WTC11 (cell line): ENCODE data around the gene GOLGA5. TPM values are rescaled to one million over a fixed set of nuclear protein-coding genes. Genes with fewer than 3 reads are reported as not detected.

Experiments
- ATAC-seq: fragments of 200-7000 bp; cut with Tn5 transposase; 2 replicates; pipeline ENCODE4 v1.10.0; 2021; ENCODE audit warnings: mild to moderate bottlenecking, moderate library complexity
- CTCF ChIA-PET: fragments of 300-600 bp; sonication (Branson Sonifier 250); formaldehyde crosslinking; loops from one replicate; lab custom pipeline; 2021; ENCODE audit warnings: antibody characterized with exemption; lab: Charles Lee
- POLR2A ChIA-PET: fragments of 350-600 bp; sonication (Branson Sonifier 250); formaldehyde crosslinking; loops from one replicate; lab custom pipeline; 2021; ENCODE audit warnings: antibody characterized with exemption; lab: Charles Lee
- DNase-seq: peaks from one replicate; pipeline ENCODE4 v3.0.0; 2021; ENCODE audit warnings: low spot score
- H3K27ac Mint-ChIP-seq: 2 replicates; pipeline ENCODE4 v1.8.0; 2021; ENCODE audit warnings: mixed read lengths
- H3K27me3 Mint-ChIP-seq: 2 replicates; pipeline ENCODE4 v1.8.0; 2021; ENCODE audit warnings: low read depth, mild to moderate bottlenecking, moderate library complexity, mixed read lengths
- H3K36me3 Mint-ChIP-seq: 2 replicates; pipeline ENCODE4 v1.8.0; 2021; ENCODE audit warnings: mixed read lengths
- H3K4me1 Mint-ChIP-seq: 2 replicates; pipeline ENCODE4 v1.8.0; 2022; ENCODE audit warnings: mixed read lengths
- H3K4me3 Mint-ChIP-seq: 2 replicates; pipeline ENCODE4 v1.8.0; 2021; ENCODE audit warnings: mild to moderate bottlenecking, moderate library complexity, mixed read lengths
- H3K9me3 Mint-ChIP-seq: 2 replicates; pipeline ENCODE4 v1.8.0; 2021; ENCODE audit warnings: mixed read lengths
- ATF3 ChIP-seq: sonication (generic); formaldehyde crosslinking; conservative IDR thresholded peaks from 2 replicates; pipeline ENCODE4 v1.8.1; 2022; ENCODE audit warnings: mild to moderate bottlenecking, missing genetic modification reagents
- ERG ChIP-seq: fragments of 250-450 bp; sonication (Bioruptor Pico); IDR thresholded peaks from 2 replicates; pipeline ENCODE4 v1.8.0; 2021; ENCODE audit warnings: mild to moderate bottlenecking
- ESRRA ChIP-seq: sonication (generic); formaldehyde crosslinking; IDR thresholded peaks from 2 replicates; pipeline ENCODE4 v1.8.1; 2022; ENCODE audit warnings: mild to moderate bottlenecking, missing genetic modification reagents, borderline replicate concordance
- MAX ChIP-seq: sonication (generic); formaldehyde crosslinking; IDR thresholded peaks from 2 replicates; pipeline ENCODE4 v1.8.0; 2022; ENCODE audit warnings: mild to moderate bottlenecking, missing genetic modification reagents
- MXD4 ChIP-seq: fragments of 250-450 bp; sonication (Bioruptor Pico); IDR thresholded peaks from 2 replicates; pipeline ENCODE4 v1.8.0; 2021; ENCODE audit warnings: mild to moderate bottlenecking, moderate library complexity, borderline replicate concordance
- MYBL2 ChIP-seq: sonication (generic); formaldehyde crosslinking; IDR thresholded peaks from 2 replicates; pipeline ENCODE4 v1.8.1; 2023; ENCODE audit warnings: mild to moderate bottlenecking, moderate library complexity, missing genetic modification reagents
- NR1H2 ChIP-seq: sonication (generic); formaldehyde crosslinking; IDR thresholded peaks from 2 replicates; pipeline ENCODE4 v1.9.0; 2021; ENCODE audit warnings: mild to moderate bottlenecking, moderate library complexity, missing genetic modification reagents
- ZMAT4 ChIP-seq: fragments of 250-450 bp; sonication (Bioruptor Pico); IDR thresholded peaks from 2 replicates; pipeline ENCODE4 v1.9.0; 2021; ENCODE audit warnings: mild to moderate bottlenecking
- ZNF263 ChIP-seq: sonication (generic); formaldehyde crosslinking; IDR thresholded peaks from 2 replicates; pipeline ENCODE4 v1.8.1; 2022; ENCODE audit warnings: low read depth, mild to moderate bottlenecking, moderate library complexity, missing genetic modification reagents
- ZNF281 ChIP-seq: sonication (generic); formaldehyde crosslinking; IDR thresholded peaks from 2 replicates; pipeline ENCODE4 v1.8.0; 2023; ENCODE audit warnings: mild to moderate bottlenecking, missing genetic modification reagents
- ZNF671 ChIP-seq: fragments of 250-450 bp; sonication (Bioruptor Pico); IDR thresholded peaks from 2 replicates; pipeline ENCODE4 v1.8.0; 2021; ENCODE audit warnings: mild to moderate bottlenecking
- ZSCAN18 ChIP-seq: fragments of 250-450 bp; sonication (Bioruptor Pico); IDR thresholded peaks from 2 replicates; pipeline ENCODE4 v2.1.2; 2022; ENCODE audit warnings: mild to moderate bottlenecking, moderate library complexity
- total RNA-seq: library from RNA; stranded (reverse); gene quantifications from 3 replicates; pipeline ENCODE4 v1.2.3, GENCODE V29; 2021
- TF ChIP-seq, protein P1 (sequence below): sonication (generic); formaldehyde crosslinking; IDR thresholded peaks from 2 replicates; pipeline ENCODE4 v1.8.1; 2022; ENCODE audit warnings: mild to moderate bottlenecking, missing genetic modification reagents, moderate library complexity, borderline replicate concordance
- TF ChIP-seq, protein P2 (sequence below): sonication (generic); formaldehyde crosslinking; IDR thresholded peaks from 2 replicates; pipeline ENCODE4 v1.8.1; 2023; ENCODE audit warnings: mild to moderate bottlenecking, missing genetic modification reagents, moderate library complexity
- TF ChIP-seq, protein P3 (sequence below): fragments of 250-450 bp; sonication (Bioruptor Pico); conservative IDR thresholded peaks from 2 replicates; pipeline ENCODE4 v1.9.0; 2021; ENCODE audit warnings: mild to moderate bottlenecking

Gene GOLGA5
- total RNA-seq, 1 experiment from 2014 or later = 27.0 TPM

GRCh38 chr14:92844204-92844603 lies 50.1 kb downstream of the GOLGA5 start (continued):
- TF ChIP-seq ZNF281 (CRISPR knock-in tag) (no peak), ATF3 (no peak), MXD4 (no peak), MYBL2 (CRISPR knock-in tag) (no peak), ZNF263 (CRISPR knock-in tag) (no peak)
- TF ChIP-seq, protein P1, sequence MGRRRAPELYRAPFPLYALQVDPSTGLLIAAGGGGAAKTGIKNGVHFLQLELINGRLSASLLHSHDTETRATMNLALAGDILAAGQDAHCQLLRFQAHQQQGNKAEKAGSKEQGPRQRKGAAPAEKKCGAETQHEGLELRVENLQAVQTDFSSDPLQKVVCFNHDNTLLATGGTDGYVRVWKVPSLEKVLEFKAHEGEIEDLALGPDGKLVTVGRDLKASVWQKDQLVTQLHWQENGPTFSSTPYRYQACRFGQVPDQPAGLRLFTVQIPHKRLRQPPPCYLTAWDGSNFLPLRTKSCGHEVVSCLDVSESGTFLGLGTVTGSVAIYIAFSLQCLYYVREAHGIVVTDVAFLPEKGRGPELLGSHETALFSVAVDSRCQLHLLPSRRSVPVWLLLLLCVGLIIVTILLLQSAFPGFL = no peak

GRCh38 chr14:92846162-92846897 lies 52.2 kb downstream of the GOLGA5 start:
- H3K27me3 Mint-ChIP-seq = peaks cover 3% of the 10 kb centered on the region; the same call in 1 of the 2 replicates
- no peak for DNase-seq
- TF ChIP-seq NR1H2 (CRISPR knock-in tag) = no peak
- TF ChIP-seq, all 79 proteins: peak for 0
- ATAC-seq = no peak
- Mint-ChIP-seq H3K9me3 (peaks cover 13% of the 10 kb centered on the region), H3K27ac (no peak overlapping the region), H3K36me3 (no peaks in the 10 kb centered on the region; the same call in 1 of the 2 replicates), H3K4me1 (no peaks in the 10 kb centered on the region), H3K4me3 (no peak overlapping the region)
- CTCF ChIA-PET = no interaction called here
- POLR2A ChIA-PET = no interaction called here

GRCh38 chr14:92847278-92847677 lies 53.2 kb downstream of the GOLGA5 start:
- H3K27ac Mint-ChIP-seq = no peak overlapping the region
- DNase-seq (no peak), ATAC-seq (no peak)
- TF ChIP-seq ZSCAN18 (CRISPR knock-in tag) = no peak
- TF ChIP-seq ESRRA (CRISPR knock-in tag) = no peak
- no peak for TF ChIP-seq ZMAT4 (CRISPR knock-in tag)
- TF ChIP-seq ERG (CRISPR knock-in tag) = no peak
- no peak for TF ChIP-seq ZNF263 (CRISPR knock-in tag)
- TF ChIP-seq MAX (CRISPR knock-in tag) = no peak
- TF ChIP-seq NR1H2 (CRISPR knock-in tag) = no peak
- no peak for TF ChIP-seq ZNF671 (CRISPR knock-in tag)
- TF ChIP-seq, protein P2, sequence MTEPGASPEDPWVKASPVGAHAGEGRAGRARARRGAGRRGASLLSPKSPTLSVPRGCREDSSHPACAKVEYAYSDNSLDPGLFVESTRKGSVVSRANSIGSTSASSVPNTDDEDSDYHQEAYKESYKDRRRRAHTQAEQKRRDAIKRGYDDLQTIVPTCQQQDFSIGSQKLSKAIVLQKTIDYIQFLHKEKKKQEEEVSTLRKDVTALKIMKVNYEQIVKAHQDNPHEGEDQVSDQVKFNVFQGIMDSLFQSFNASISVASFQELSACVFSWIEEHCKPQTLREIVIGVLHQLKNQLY (CRISPR knock-in tag) = no peak
- TF ChIP-seq, protein P3, sequence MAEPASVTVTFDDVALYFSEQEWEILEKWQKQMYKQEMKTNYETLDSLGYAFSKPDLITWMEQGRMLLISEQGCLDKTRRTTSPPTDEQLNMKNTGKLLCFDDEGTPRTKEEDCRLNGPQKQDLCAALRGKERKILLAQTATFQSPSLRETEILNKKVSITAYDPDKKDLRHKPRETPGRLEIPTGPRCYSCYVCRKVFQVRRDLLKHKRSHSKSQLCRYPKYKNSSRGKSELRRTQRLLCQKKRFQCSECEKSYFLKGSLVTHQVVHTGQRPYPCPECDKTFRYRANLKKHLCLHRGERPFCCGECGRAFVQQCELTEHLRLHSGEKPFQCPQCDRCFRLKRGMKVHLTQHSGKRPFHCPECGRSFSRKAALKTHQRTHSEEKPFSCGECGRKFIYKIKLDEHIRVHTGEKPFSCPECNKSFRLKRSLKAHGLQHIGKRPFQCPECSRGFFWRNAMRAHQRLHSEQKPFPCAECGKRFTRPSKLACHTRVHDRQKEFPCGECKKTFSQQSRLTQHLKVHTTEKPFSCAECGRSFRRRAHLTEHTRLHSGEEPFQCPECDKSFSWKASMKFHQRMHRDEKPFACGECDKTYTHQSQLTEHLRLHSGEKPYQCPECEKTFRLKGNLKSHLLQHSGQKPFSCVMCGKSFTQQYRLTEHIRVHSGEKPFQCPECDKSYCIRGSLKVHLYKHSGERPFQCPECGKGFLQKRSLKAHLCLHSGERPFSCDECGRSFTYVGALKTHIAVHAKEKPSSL (CRISPR knock-in tag) = no peak
- H3K27me3 Mint-ChIP-seq = peaks cover 6% of the 10 kb centered on the region
- no peak overlapping the region for H3K4me3 Mint-ChIP-seq
- peaks cover 20% of the 10 kb centered on the region for H3K9me3 Mint-ChIP-seq
- ChIA-PET CTCF (interaction anchor here (1.5 kb wide), 1 partner anchor 105 kb away, joined by 3 read pairs; no protein-coding TSS in a partner anchor), POLR2A (no interaction called here)
- H3K4me1 Mint-ChIP-seq = no peaks in the 10 kb centered on the region
- peaks cover 6% of the 10 kb centered on the region for H3K36me3 Mint-ChIP-seq
